Parathyroid adenoma (tissue), 2 donors: Measurements from ENCODE around the gene KDM5C.

Source experiments
- H2AFZ ChIP-seq: fragments of 300-600 bp; sonication (generic); one replicate; pipeline ENCODE4 v1.7.0; 2017; ENCODE audit warnings: antibody characterized with exemption, mild to moderate bottlenecking
- H3K27ac ChIP-seq: fragments of 300-600 bp; sonication (generic); one replicate; pipeline ENCODE4 v1.7.0; 2017
- H3K27me3 ChIP-seq: fragments of 300-600 bp; sonication (generic); one replicate; pipeline ENCODE4 v1.7.0; 2017; ENCODE audit warnings: low read length; ENCODE audit not compliant: control insufficient read depth, insufficient read depth
- H3K36me3 ChIP-seq: fragments of 300-600 bp; sonication (generic); one replicate; pipeline ENCODE4 v1.7.0; 2017; ENCODE audit warnings: low read length; ENCODE audit not compliant: control insufficient read depth, insufficient read depth
- H3K4me1 ChIP-seq: fragments of 300-600 bp; sonication (generic); one replicate; pipeline ENCODE4 v1.7.0; 2017; ENCODE audit warnings: control low read depth
- H3K4me2 ChIP-seq: fragments of 300-600 bp; sonication (generic); one replicate; pipeline ENCODE4 v1.7.0; 2017; ENCODE audit warnings: low read length
- H3K4me3 ChIP-seq: fragments of 300-600 bp; sonication (generic); one replicate; pipeline ENCODE4 v1.7.0; 2017; ENCODE audit warnings: low read depth, low read length
- H3K79me2 ChIP-seq: fragments of 300-600 bp; sonication (generic); one replicate; pipeline ENCODE4 v1.7.0; 2017; ENCODE audit warnings: control low read depth
- H3K9ac ChIP-seq: fragments of 300-600 bp; sonication (generic); one replicate; pipeline ENCODE4 v1.7.0; 2017; ENCODE audit warnings: mild to moderate bottlenecking
- H3K9me3 ChIP-seq: fragments of 300-600 bp; sonication (generic); one replicate; pipeline ENCODE4 v1.7.0; 2017; ENCODE audit warnings: low read length; ENCODE audit not compliant: control insufficient read depth
- TF ChIP-seq, protein P1 (sequence below): fragments of 300-600 bp; sonication (generic); IDR thresholded peaks from one replicate; pipeline ENCODE4 v1.7.0; 2017; ENCODE audit warnings: antibody characterized with exemption, mild to moderate bottlenecking
- donor health status: primary hyperparathyroidism.

KDM5C gene

DNA sequence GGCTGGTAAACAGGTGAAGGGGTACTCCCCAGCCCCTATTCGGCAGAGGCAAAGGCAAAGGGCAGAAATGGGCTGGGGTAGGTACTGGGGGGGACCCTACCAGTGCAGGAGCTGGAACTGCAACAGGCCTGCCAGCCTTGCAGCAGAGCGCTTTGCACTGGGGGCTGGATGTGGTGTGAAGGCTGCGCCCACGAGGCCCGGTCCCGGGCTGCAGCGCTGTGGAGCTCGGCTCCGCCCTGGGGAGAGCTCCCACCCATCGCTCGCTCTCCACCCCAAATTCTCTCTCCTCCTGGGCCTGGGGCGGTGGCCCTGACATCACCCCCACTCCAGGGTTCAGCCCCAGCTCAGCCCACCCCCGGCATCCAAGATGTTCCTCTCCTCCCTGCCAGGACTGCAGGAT lies 32.2 kb upstream of the KDM5C start:
- Histone ChIP-seq H3K4me2 (no peak overlapping the region), H3K9me3 (no peaks in the 10 kb centered on the region), H3K9ac (no peak overlapping the region), H3K27me3 (no peaks in the 10 kb centered on the region), H3K4me1 (no peaks in the 10 kb centered on the region), H3K79me2 (no peaks in the 10 kb centered on the region), H3K36me3 (no peaks in the 10 kb centered on the region), H2AFZ (no peak overlapping the region), H3K4me3 (no peak overlapping the region), H3K27ac (no peak overlapping the region)
- TF ChIP-seq, protein P1, sequence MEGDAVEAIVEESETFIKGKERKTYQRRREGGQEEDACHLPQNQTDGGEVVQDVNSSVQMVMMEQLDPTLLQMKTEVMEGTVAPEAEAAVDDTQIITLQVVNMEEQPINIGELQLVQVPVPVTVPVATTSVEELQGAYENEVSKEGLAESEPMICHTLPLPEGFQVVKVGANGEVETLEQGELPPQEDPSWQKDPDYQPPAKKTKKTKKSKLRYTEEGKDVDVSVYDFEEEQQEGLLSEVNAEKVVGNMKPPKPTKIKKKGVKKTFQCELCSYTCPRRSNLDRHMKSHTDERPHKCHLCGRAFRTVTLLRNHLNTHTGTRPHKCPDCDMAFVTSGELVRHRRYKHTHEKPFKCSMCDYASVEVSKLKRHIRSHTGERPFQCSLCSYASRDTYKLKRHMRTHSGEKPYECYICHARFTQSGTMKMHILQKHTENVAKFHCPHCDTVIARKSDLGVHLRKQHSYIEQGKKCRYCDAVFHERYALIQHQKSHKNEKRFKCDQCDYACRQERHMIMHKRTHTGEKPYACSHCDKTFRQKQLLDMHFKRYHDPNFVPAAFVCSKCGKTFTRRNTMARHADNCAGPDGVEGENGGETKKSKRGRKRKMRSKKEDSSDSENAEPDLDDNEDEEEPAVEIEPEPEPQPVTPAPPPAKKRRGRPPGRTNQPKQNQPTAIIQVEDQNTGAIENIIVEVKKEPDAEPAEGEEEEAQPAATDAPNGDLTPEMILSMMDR, result no peak

DNA sequence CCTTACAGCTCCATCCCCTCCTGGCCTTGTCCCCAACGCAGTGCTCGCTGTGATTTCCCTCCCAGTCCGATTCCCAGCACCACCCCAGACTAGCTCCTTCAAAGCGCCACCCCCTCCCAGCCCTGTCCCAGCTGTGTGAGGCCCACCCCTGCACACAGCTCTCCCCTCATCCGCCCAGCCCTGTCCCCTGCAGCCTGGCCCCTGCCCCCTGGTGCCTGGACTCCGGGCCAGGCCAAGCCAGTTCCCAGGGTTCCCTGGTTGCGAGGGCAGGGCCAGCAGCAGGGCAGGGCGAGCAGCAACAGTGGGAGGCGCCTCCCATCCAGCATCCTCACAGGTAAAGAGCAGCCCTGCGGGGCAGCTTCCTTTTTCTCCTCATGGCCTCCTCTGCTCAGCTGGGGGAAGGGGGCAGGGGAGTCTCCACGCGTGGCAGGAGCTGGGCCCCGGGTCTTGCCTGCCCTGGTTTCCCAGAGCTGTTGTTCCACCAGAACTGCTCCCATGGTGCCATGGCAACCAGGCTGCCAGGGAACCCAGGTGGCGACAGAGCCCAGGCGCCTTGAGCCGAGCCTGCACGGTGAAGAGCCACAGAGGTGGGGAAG lies 31.5 kb upstream of the KDM5C start:
- Histone ChIP-seq H3K79me2 (no peaks in the 10 kb centered on the region), H3K27ac (no peak overlapping the region), H3K4me3 (no peak overlapping the region), H3K27me3 (no peaks in the 10 kb centered on the region), H2AFZ (no peak overlapping the region), H3K4me1 (no peaks in the 10 kb centered on the region), H3K36me3 (no peaks in the 10 kb centered on the region), H3K4me2 (no peak overlapping the region), H3K9ac (no peak overlapping the region), H3K9me3 (no peaks in the 10 kb centered on the region)
- TF ChIP-seq, protein P1, result no peak

GRCh38 chrX:53255738-53256191 lies 30.8 kb upstream of the KDM5C start:
- Histone ChIP-seq H3K9me3 (no peaks in the 10 kb centered on the region), H3K4me3 (no peak overlapping the region), H3K4me2 (no peak overlapping the region), H3K4me1 (no peaks in the 10 kb centered on the region), H3K27ac (no peak overlapping the region), H3K9ac (no peak overlapping the region), H3K27me3 (no peaks in the 10 kb centered on the region), H3K36me3 (no peaks in the 10 kb centered on the region), H2AFZ (no peak overlapping the region), H3K79me2 (no peaks in the 10 kb centered on the region)
- TF ChIP-seq, protein P1, result no peak

DNA sequence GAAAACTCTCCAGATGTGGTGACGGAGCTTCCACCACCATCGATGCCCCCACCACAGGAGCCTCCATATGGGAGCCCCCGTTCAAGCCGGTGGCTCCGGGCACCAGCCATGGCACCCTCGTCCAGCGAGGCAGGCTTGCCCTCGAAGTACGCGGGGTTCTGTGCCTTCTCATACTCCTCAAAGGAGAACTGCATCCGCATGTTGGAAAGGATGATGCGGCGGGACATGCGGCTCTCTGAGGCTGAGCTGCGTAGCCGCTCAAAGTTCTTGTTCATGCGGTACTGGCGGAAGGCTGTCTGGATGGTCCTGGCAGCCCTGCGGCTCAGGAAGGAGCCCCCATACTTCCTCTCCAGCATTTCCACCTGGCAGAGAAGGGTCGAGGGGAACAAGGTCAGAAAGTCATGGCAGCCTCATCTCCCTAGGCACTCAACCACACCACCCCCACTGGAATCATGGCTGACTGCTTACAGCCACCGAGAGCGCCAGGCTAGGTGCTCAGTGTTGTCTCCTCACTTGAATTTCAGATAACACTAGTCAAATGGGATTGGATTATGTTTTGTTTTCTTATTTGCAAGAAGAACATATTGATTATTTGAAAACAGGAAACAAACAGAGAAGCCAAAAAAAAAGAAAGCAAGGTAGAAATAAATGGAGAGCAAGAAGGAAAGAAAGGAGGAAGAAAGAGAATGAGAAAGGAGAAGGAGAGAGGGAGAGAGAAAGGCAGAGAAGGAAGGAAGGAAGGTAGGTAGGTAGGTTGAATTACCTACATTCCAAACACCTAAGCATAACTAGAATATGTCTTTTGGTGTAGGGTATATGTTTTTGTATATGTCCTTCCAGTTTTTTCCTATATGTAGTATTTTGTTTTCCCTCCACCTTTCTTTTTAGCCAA lies 29.8 kb upstream of the KDM5C start:
- Histone ChIP-seq H3K27ac (no peak overlapping the region), H3K79me2 (no peaks in the 10 kb centered on the region), H3K4me3 (no peak overlapping the region), H3K4me1 (no peaks in the 10 kb centered on the region), H3K36me3 (no peaks in the 10 kb centered on the region), H3K9me3 (no peaks in the 10 kb centered on the region), H2AFZ (no peak overlapping the region), H3K9ac (no peak overlapping the region), H3K27me3 (no peaks in the 10 kb centered on the region), H3K4me2 (no peak overlapping the region)
- TF ChIP-seq, protein P1, result no peak
